HG03175 (cell line): ENCODE results near the gene LSG1.
"Not testable (repeated sequence)": the region's sequence is repeated elsewhere in the genome, so short reads cannot be mapped to it uniquely, and the experiment has no call there.

Experiments used
- ATAC-seq: cut with Tn5 transposase; IDR thresholded peaks from one replicate; pipeline ENCODE4 v1.9.1; 2021; ENCODE audit warnings: mild to moderate bottlenecking, moderate library complexity; ENCODE audit not compliant: unreplicated experiment

LSG1 gene

GRCh38 chr3:194619741-194620140 lies 52.2 kb downstream of the LSG1 start:
- no peak for ATAC-seq

- no peak for ATAC-seq
These were observed 53.0 kb downstream of the LSG1 start for GRCh38 chr3:194618858-194619608.

GRCh38 chr3:194617827-194618226 lies 54.2 kb downstream of the LSG1 start:
- no peak for ATAC-seq

DNA sequence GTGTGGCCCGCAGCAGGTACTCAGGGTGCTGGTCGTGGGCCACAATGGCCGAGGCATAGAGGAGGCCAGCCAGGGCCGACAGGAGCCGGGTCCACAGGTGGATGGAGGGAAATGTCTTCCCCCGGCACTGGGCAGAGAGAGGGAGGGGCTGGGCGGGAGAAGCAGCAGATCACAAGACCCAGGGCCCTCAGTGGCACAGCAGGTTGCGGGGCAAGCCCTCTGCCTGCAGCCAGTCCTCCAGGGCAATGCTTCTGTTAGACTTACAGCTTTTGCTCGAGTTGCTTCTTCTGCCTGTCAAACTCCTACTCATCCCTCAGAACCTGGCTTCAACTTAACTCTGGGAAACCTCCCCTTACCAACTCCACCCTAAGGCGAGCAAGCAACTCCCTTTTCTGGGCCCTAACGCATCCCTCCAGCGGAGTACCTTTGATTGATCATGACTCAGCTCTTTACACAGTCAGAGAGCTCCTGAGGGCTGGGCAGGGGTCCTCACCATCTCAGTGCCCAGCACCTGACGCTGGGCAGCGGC lies 54.8 kb downstream of the LSG1 start:
- no peak for ATAC-seq

GRCh38 chr3:194615226-194615625 lies 56.8 kb downstream of the LSG1 start:
- no peak for ATAC-seq

DNA sequence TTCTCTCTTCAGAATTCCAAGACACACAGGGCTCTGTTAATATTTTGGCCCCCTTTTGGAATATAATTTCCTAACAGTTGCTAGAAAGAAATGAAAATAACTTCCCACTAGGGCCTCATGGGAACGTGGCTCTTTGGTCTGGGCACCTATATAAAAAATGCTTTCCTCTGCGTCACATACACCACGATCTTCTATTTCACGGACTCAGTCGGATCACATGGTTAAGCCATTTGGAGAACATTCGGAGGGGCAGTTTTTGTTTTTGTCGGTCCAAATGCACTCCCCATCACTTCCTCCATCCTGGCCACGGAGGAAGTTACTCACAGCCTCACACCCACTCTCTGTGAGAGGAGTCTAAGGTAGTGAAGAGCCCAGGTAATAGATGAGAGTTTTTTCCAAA lies 59.8 kb downstream of the LSG1 start:
- no peak for ATAC-seq

- ATAC-seq = no peak
These were observed 61.3 kb downstream of the LSG1 start for GRCh38 chr3:194610689-194611088.

DNA sequence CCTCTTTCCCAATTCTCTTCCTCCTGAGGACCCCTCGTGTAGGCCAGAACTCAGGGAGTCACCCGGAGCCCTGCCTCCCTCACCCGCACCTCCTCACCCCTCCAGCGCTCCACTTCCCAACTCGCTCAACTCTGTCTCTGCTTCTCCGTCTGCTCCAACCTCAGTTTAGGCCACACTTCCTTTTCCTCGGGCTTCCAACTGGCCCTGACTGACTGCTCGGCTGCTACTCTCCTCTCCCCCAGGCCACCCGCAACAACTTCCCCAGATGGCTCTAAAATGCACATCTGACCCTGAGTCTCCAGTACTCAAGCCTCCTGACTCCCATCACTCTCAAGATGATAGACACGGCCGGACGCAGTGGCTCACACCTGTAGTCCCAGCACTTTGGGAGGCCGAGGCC lies 62.4 kb downstream of the LSG1 start:
- no peak for ATAC-seq

DNA sequence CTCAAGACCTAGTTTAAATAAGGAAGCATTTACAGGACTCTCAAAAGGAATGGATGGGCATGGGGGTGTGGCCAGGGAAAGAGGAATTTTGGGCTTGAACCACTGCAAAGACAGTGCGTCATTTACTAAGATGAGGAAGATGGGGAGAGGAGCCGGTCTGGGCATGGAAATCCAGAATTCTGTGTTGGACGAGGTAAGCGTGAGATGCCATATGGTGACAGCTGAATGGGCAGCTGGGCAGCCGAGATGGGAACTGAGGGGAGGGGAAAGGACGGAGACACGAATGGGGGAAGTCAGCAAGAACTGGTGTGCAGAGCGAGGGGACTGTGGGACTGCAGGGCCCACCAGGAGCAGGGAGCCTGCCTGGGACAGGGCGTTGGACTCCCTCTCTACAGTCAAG lies 63.0 kb downstream of the LSG1 start:
- ATAC-seq = no peak

DNA sequence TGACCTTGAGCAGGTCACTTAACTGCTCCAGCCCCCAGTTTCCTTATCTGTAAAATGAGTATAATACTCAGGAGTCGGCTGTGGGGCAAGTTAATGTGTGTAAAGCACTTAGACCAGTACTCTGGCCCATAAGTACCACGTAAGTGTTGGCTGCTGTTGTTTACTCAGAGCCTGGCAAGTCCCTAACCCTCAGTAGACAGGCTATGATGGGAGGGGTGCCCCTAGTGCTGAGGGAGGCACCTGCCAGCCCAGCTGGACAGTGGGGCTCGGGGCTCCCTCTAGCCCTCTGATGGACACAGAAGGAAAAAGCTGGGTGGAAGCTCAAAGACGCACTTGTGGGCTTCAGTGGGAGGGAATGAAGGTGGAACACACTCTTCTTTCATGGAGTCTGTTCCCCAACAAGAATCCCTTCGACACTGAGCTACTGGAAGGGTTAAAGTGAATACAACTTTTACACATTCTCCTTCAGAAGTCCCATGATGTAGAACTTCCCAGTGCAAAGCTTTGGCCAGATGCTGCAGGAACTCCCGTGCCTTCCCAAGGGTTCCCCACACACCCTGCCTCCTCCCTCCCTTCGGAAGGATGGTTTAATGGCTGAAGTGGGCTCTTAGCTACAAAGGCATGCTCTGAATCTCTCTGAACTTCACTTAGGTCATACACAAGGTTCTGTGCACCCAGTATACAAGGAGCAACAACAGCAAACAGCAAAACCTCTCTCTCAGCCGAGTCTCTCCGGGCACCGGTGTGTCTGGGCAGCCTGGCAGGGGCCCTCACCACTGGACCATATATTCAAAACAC lies 64.2 kb downstream of the LSG1 start:
- no peak for ATAC-seq

DNA sequence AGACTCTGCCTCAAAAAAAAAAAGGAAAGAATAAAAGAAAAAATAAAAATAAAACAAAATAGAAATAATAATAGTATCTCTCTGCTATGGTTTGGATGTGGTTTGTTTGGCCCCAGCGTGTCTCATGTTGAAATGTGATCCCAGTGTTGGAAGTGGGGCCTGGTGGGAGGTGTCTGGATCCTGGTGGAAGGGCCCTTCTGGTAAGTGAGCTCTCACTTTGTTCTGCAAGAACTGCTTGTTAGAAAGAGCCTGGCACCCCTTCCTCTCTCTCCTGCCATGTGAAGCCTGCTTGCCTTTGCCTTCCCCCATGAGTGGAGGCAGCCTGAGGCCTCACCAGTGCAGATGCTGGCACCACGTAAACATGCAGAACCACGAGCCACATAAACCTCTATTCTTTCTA lies 65.0 kb downstream of the LSG1 start:
- ATAC-seq = no peak

- ATAC-seq = no peak
These were observed 65.8 kb downstream of the LSG1 start for GRCh38 chr3:194606163-194606562.

GRCh38 chr3:194605314-194605713 lies 66.7 kb downstream of the LSG1 start:
- not testable (repeated sequence) for ATAC-seq

DNA sequence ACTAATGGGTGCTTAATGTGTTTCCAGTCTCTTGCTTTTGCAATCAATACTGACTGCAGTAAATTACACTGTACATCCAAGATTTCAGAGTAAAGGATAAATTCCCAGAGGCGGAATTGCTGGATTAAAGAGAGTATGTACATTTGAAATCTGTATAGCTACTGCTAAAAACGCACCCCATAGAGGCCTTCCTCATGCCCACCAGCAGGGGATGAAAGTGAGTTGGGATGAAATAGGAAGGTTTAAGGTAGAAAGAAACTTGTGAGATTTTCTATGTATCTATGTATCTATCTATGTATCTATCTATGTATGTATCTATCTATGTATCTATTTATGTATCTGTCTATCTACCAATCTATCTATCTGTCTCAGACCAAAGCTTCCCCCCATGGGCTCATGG lies 67.2 kb downstream of the LSG1 start:
- no peak for ATAC-seq

DNA sequence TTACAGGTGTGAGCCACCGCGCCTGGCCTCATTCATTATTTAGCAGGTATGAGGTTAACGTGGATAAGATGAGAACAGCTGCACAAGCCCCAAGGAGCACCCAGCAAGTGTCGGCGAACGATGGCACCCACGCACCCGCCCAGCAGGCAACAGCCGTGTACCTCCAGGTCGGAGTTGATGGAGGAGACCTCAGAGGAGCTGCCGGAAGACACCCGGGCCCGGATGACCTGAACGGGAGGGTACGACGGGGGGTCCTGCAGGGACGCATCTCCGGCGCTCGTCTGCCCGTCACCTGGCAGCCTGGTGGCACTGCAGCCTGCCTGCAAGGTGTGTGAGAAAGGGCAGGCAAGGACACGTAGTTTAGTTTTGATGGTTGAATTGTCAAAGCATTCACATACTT lies 67.9 kb downstream of the LSG1 start:
- no peak for ATAC-seq

DNA sequence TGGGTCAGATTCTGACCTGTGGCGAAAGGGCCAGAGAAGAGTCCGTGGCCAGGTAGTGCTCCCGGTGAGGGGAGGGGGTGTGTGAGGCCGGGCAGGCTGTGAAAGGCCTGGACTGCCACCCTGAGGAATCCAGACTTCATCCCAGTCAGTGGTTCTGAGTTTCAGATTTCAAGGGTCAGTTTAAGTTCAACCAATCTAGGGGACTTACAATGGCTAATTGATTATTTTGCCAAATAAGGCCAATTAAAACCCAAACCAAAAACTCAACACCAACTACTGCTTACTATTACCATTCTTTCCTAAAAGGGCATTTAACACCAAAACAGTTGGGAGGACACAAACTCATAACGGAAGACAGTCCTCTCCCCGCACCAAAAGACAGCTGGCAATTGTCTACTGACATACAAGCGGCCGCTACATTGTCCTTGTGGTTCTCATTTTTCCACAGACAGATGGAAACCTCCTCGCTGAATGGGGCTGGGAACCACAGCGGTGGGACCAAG lies 69.3 kb downstream of the LSG1 start:
- ATAC-seq = no peak

DNA sequence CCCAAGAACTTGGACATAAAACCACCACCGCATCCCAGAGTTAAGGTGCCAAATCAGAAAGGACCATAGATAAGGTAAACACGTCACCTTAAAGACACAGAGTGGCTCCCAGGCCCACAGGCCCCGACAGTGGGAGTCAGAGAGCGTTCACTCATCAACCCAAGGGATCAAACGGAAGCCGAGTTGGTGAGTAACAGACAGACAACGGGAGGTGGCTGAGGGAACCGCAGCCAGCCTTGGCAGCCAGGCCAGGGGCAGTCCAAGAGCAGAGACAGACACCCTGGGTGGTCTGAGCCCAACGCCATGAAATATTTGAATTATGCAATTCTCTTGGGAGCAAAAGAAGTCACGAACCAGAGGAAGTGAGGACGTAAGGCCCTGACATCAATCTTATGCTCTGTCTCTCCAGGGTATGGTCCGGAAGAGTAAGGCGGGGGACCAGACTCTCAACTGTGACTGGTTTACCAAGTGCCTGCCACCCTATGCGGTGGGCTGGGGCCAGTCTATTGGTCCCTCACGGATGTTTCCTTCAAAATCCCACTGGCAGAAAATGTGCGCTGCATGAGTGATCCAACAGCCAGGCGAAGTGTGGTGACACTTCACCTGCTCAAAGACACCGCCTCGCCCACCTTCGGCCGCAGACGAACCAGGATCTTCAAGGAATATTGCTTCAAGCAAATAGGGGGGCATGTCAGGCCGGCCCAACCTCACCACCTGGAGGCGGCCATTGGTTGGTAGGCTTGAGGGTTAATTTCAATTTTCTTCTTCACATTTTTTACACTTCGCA lies 73.0 kb downstream of the LSG1 start:
- ATAC-seq = no peak

DNA sequence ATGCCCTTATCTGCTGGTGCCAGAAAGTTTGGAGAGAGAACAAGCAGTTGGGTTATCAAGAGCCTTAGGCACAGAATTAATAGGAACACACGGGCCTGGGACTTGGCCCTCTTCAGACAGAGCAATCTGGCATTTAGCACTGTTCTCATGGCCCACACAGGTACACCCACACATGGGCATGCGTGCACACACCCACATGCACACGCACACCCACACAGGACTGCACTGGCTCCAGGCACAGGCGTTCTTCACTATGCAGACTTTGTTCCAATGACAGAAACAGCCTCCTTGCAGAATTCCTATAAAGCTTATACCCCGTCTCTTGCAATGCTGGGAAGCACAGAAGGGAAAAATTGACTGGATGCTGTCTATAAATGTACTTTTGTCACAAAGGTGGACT lies 75.1 kb downstream of the LSG1 start:
- ATAC-seq = no peak

DNA sequence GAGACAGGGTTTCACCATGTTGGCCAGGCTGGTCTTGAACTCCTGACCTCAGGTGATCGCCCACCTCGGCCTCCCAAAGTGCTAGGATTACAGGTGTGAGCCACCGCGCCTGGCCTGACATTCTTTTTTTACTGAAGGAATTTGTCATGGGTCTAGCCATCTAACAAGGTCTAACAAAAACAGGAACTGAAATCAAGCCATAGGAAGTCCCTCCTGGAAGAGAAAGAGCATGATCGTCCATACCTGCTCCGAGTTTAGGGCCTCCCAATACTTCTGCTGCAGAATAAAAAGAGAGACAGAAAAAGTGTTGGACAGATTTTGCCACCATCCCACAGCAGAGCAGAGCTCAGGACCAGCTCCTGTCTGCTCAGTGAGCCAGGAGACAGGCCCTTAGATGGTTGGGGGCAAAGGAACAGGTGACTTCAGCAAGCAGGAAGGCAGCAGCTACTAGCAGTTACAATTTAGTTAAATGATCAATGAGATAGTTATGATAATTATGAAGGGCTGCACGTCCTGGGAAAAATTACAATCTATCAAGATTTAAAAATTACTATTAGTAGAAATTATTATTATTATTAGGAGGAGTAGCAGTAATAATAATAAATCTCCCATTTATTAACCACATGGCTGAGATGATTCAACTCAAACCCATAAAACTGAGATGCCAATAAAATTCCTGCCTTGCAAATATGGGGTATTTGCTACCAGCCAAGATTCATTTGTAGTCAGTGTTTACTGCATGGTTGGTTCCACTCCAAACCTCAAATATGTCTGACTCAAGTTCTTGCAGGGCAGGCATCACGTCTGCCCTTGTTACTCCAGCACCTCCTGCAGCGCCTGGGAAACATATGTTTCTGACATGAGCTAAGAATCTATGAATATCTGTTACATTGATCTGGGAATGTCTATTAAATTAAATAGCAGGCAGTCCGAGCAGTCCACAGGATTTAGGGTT lies 78.9 kb downstream of the LSG1 start:
- no peak for ATAC-seq
